Measurements from ENCODE around the gene LRCH1.

The LRCH1 gene

GRCh38 chr13:46570273-46570672, 17.3 kb downstream of the LRCH1 start:
- POLR2A ChIA-PET = no interaction called here
- no peak overlapping the region for H3K4me3 ChIP-seq (ENCODE audit: low read depth, low read length)
- TF ChIP-seq, protein P1, sequence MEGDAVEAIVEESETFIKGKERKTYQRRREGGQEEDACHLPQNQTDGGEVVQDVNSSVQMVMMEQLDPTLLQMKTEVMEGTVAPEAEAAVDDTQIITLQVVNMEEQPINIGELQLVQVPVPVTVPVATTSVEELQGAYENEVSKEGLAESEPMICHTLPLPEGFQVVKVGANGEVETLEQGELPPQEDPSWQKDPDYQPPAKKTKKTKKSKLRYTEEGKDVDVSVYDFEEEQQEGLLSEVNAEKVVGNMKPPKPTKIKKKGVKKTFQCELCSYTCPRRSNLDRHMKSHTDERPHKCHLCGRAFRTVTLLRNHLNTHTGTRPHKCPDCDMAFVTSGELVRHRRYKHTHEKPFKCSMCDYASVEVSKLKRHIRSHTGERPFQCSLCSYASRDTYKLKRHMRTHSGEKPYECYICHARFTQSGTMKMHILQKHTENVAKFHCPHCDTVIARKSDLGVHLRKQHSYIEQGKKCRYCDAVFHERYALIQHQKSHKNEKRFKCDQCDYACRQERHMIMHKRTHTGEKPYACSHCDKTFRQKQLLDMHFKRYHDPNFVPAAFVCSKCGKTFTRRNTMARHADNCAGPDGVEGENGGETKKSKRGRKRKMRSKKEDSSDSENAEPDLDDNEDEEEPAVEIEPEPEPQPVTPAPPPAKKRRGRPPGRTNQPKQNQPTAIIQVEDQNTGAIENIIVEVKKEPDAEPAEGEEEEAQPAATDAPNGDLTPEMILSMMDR (IDR thresholded peaks at IDR 0.05; ENCODE audit: insufficient read depth, low read length, missing control alignments) = no peak
- DNase-seq (ENCODE audit: low read depth, low spot score) = no peak
- CTCF ChIA-PET = interaction anchor here (1.4 to 4.0 kb wide), 2 partner anchors 19 to 142 kb away, joined by 3 to 19 read pairs; no protein-coding TSS in a partner anchor

GRCh38 chr13:46571189-46571908, 18.4 kb downstream of the LRCH1 start:
- ChIA-PET CTCF (interaction anchor here (4.0 kb wide), 1 partner anchor 20 kb away, joined by 19 read pairs; no protein-coding TSS in a partner anchor), POLR2A (no interaction called here)
- TF ChIP-seq, protein P1 (IDR thresholded peaks at IDR 0.05; ENCODE audit: insufficient read depth, low read length, missing control alignments) = no peak
- H3K4me3 ChIP-seq (ENCODE audit: low read depth, low read length) = no peak overlapping the region
- no peak for DNase-seq (ENCODE audit: low read depth, low spot score)

- TF ChIP-seq, protein P1 (IDR thresholded peaks at IDR 0.05; ENCODE audit: insufficient read depth, low read length, missing control alignments) = no peak
- DNase-seq (ENCODE audit: low read depth, low spot score) = no peak
- ChIA-PET CTCF (interaction anchor here (0.6 to 4.0 kb wide), 3 partner anchors 9 to 20 kb away, joined by 3 to 19 read pairs (median 3); no protein-coding TSS in a partner anchor), POLR2A (no interaction called here)
- H3K4me3 ChIP-seq (ENCODE audit: low read depth, low read length) = no peak overlapping the region
Observed at GRCh38 chr13:46571909-46572595, 19.1 kb downstream of the LRCH1 start.

DNA sequence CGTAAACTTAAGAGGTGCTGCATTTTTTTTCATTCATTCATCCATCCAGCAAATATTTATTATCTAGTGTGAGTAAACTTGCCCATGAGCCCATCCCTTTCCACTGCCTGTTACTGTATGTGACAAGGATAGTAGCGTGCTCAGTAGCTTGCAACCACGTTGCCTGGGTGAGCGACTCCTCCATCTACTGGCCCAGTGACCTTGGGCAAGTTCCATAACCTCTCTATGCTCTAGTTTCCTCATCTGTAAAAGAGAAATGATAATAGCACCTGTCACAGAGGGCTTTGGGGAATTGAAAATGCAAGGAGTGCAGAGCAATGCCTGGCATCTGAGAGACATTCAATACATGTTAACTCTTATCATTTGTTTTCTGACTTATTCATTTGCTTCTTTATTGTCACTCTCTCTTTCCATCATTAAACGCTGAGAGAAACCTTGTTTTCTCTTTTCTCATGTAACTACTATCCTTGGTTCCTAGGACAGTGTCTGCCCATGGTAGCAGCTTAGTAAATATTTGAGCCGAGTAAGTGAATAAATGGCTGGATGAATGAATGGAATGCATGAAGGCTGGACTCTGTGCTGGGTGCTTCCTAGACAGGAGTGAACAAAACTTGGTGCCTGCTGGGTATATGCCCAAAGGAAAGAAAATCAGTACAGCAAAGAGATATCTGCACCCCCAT, 19.9 kb downstream of the LRCH1 start:
- DNase-seq (ENCODE audit: low read depth, low spot score) = no peak
- TF ChIP-seq, protein P1 (IDR thresholded peaks at IDR 0.05; ENCODE audit: insufficient read depth, low read length, missing control alignments) = no peak
- POLR2A ChIA-PET = no interaction called here
- CTCF ChIA-PET = interaction anchor here (0.6 to 4.0 kb wide), 3 partner anchors 8 to 21 kb away, joined by 3 to 19 read pairs (median 3); no protein-coding TSS in a partner anchor
- no peak overlapping the region for H3K4me3 ChIP-seq (ENCODE audit: low read depth, low read length)

- no peak overlapping the region for H3K4me3 ChIP-seq (ENCODE audit: low read depth, low read length)
- DNase-seq (ENCODE audit: low read depth, low spot score) = no peak
- ChIA-PET POLR2A (interaction anchor here (1.0 kb wide), 1 partner anchor 90 kb away, joined by 3 read pairs; no protein-coding TSS in a partner anchor), CTCF (interaction anchor here (0.6 to 3.2 kb wide), 5 partner anchors 10 to 146 kb away, joined by 3 to 26 read pairs (median 3); partner anchors contain the start of gene LRCH1)
- TF ChIP-seq, protein P1 (IDR thresholded peaks at IDR 0.05; ENCODE audit: insufficient read depth, low read length, missing control alignments) = no peak
Observed at GRCh38 chr13:46575301-46575771, 22.4 kb downstream of the LRCH1 start.

Measured in AG04449 (cell line).